Hypothalamus (tissue), 51 donors: ENCODE data around the gene ZNF212.
"Not testable (repeated sequence)": the region's sequence is repeated elsewhere in the genome, so short reads cannot be mapped to it uniquely, and the experiment has no call there.

Experiments used
- DNase-seq, 51 donors: peaks; one replicate each; lab custom pipeline; 2025; lab: John Stamatoyannopoulos, UW

Gene ZNF212

GRCh38 chr7:149251518-149251917 is 12.1 kb downstream of the ZNF212 start:
- not testable (repeated sequence) for DNase-seq

GRCh38 chr7:149252378-149252777 is 12.9 kb downstream of the ZNF212 start:
- no peak for DNase-seq

GRCh38 chr7:149253665-149254064 is 14.2 kb downstream of the ZNF212 start:
- DNase-seq = no peak

- DNase-seq = peak in 12 of 51 donors; percentile 3 to 44 (median 22)
These were observed 14.9 kb downstream of the ZNF212 start for GRCh38 chr7:149254181-149254858.

GRCh38 chr7:149255174-149255573 is 15.7 kb downstream of the ZNF212 start:
- DNase-seq = no peak

- DNase-seq = no peak
These were observed 17.1 kb downstream of the ZNF212 start for GRCh38 chr7:149256568-149256967.

- no peak for DNase-seq
These were observed 17.7 kb downstream of the ZNF212 start for GRCh38 chr7:149257146-149257545.

GRCh38 chr7:149261316-149261828 is 21.9 kb downstream of the ZNF212 start:
- DNase-seq = peak in 7 of 51 donors; percentile 10 to 52 (median 32)

- DNase-seq = peak in 50 of 51 donors; percentile 14 to 93 (median 77)
These were observed 22.6 kb downstream of the ZNF212 start, which contains the start of gene ZNF783 for GRCh38 chr7:149261829-149262617. Gene ZNF783 (plus strand): TSS chr7:149262196. CDS start chr7:149262334, 138 bp downstream.

GRCh38 chr7:149266451-149266850 is 27.0 kb downstream of the ZNF212 start:
- DNase-seq = no peak

- DNase-seq = no peak
These were observed 28.3 kb downstream of the ZNF212 start for GRCh38 chr7:149267733-149268132.

- DNase-seq = not testable (repeated sequence)
These were observed 35.0 kb downstream of the ZNF212 start for GRCh38 chr7:149274424-149274823.

- DNase-seq = no peak
These were observed 38.4 kb downstream of the ZNF212 start for GRCh38 chr7:149277871-149278270.

- no peak for DNase-seq
These were observed 38.9 kb downstream of the ZNF212 start for GRCh38 chr7:149278396-149278795.

GRCh38 chr7:149279111-149279743 is 39.8 kb downstream of the ZNF212 start:
- no peak for DNase-seq

- no peak for DNase-seq
These were observed 40.7 kb downstream of the ZNF212 start for GRCh38 chr7:149280151-149280550.

GRCh38 chr7:149280661-149281507 is 41.4 kb downstream of the ZNF212 start:
- DNase-seq = no peak

GRCh38 chr7:149281508-149282330 is 42.3 kb downstream of the ZNF212 start:
- no peak for DNase-seq

- DNase-seq = no peak
These were observed 42.8 kb downstream of the ZNF212 start for GRCh38 chr7:149282331-149282655.
